ENCODE results near the gene PEPD.
A peak's percentile ranks its signal among the peaks of the same experiment; 100 is the strongest.

PEPD gene

DNA sequence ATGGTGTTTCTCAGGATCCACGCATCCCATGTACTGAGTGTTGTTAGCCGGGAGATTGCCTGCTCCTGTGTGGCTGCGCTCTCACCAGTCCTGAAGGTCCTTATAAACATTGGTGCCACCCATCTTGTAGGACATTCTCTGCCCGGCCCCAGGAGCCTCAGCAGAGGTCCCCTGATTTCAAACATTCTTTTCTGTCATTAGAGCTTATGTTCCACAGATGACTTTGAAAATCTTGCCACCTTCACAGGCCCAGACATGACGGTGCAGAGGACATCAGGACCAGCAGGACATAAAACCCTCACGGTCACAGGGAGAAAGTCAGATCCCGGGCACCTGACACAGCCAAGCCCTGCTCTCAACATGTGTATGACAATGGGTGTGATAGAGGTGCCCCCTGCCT lies 33.2 kb upstream of the PEPD start:
- TF ChIP-seq EZH2phosphoT487 (conservative IDR thresholded peaks at IDR 0.05; ENCODE audit: low read length), result no peak
- TF ChIP-seq, protein P1, sequence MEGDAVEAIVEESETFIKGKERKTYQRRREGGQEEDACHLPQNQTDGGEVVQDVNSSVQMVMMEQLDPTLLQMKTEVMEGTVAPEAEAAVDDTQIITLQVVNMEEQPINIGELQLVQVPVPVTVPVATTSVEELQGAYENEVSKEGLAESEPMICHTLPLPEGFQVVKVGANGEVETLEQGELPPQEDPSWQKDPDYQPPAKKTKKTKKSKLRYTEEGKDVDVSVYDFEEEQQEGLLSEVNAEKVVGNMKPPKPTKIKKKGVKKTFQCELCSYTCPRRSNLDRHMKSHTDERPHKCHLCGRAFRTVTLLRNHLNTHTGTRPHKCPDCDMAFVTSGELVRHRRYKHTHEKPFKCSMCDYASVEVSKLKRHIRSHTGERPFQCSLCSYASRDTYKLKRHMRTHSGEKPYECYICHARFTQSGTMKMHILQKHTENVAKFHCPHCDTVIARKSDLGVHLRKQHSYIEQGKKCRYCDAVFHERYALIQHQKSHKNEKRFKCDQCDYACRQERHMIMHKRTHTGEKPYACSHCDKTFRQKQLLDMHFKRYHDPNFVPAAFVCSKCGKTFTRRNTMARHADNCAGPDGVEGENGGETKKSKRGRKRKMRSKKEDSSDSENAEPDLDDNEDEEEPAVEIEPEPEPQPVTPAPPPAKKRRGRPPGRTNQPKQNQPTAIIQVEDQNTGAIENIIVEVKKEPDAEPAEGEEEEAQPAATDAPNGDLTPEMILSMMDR (IDR thresholded peaks at IDR 0.05; ENCODE audit: insufficient read depth, low read length, poor library complexity, severe bottlenecking), result no peak
- no peak overlapping the region for H3K4me3 ChIP-seq (ENCODE audit: insufficient read depth, low read length, poor library complexity, severe bottlenecking)
- no peaks in the 10 kb centered on the region for H3K36me3 ChIP-seq (ENCODE audit: low read length)
- H2AFZ ChIP-seq (ENCODE audit: low read depth, low read length, severe bottlenecking), result no peak overlapping the region
- no peaks in the 10 kb centered on the region for H3K27me3 ChIP-seq (ENCODE audit: low read length)
- peak overlapping the region; percentile 25 for H3K4me2 ChIP-seq (ENCODE audit: low read depth, low read length, poor library complexity, severe bottlenecking)
- no peak overlapping the region for H3K27ac ChIP-seq (ENCODE audit: low read depth, low read length)
- H3K9me3 ChIP-seq (ENCODE audit: insufficient read depth, low read length), result no peaks in the 10 kb centered on the region
- no peak overlapping the region for H3K9ac ChIP-seq (ENCODE audit: low read length)
- no peaks in the 10 kb centered on the region for H4K20me1 ChIP-seq (ENCODE audit: low read depth, low read length)
- H3F3A ChIP-seq (ENCODE audit: insufficient read depth), result no peaks in the 10 kb centered on the region
- no peaks in the 10 kb centered on the region for H3K79me2 ChIP-seq (ENCODE audit: insufficient read depth, low read length)
- no peaks in the 10 kb centered on the region for H3K9me2 ChIP-seq (replicated peaks; ENCODE audit: insufficient read depth, low read length)

DNA sequence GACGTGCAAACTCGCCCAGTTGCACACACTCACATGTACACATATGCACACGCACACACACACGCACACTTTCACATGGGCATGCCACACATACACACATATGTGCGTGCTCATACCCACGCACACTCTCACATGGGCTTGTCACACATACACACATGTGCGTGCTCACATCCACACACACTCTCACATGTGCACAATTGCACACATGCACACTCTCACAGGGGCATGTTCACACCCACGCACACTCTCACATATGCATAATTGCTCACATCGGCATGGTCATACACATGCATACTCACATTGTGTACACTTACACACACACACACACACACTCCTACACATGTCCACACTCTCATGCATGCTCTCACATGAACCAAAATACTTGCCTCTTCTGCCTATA lies 32.8 kb upstream of the PEPD start:
- H3K27me3 ChIP-seq (ENCODE audit: low read length), result no peaks in the 10 kb centered on the region
- no peaks in the 10 kb centered on the region for H3K9me3 ChIP-seq (ENCODE audit: insufficient read depth, low read length)
- no peaks in the 10 kb centered on the region for H3F3A ChIP-seq (ENCODE audit: insufficient read depth)
- H3K9me2 ChIP-seq (replicated peaks; ENCODE audit: insufficient read depth, low read length), result no peaks in the 10 kb centered on the region
- no peak overlapping the region for H3K4me2 ChIP-seq (ENCODE audit: low read depth, low read length, poor library complexity, severe bottlenecking)
- no peaks in the 10 kb centered on the region for H3K79me2 ChIP-seq (ENCODE audit: insufficient read depth, low read length)
- H3K36me3 ChIP-seq (ENCODE audit: low read length), result no peaks in the 10 kb centered on the region
- TF ChIP-seq, protein P1 (IDR thresholded peaks at IDR 0.05; ENCODE audit: insufficient read depth, low read length, poor library complexity, severe bottlenecking), result no peak
- TF ChIP-seq EZH2phosphoT487 (conservative IDR thresholded peaks at IDR 0.05; ENCODE audit: low read length), result no peak
- no peak overlapping the region for H3K27ac ChIP-seq (ENCODE audit: low read depth, low read length)
- no peak overlapping the region for H2AFZ ChIP-seq (ENCODE audit: low read depth, low read length, severe bottlenecking)
- H4K20me1 ChIP-seq (ENCODE audit: low read depth, low read length), result no peaks in the 10 kb centered on the region
- no peak overlapping the region for H3K4me3 ChIP-seq (ENCODE audit: insufficient read depth, low read length, poor library complexity, severe bottlenecking)
- H3K9ac ChIP-seq (ENCODE audit: low read length), result no peak overlapping the region

DNA sequence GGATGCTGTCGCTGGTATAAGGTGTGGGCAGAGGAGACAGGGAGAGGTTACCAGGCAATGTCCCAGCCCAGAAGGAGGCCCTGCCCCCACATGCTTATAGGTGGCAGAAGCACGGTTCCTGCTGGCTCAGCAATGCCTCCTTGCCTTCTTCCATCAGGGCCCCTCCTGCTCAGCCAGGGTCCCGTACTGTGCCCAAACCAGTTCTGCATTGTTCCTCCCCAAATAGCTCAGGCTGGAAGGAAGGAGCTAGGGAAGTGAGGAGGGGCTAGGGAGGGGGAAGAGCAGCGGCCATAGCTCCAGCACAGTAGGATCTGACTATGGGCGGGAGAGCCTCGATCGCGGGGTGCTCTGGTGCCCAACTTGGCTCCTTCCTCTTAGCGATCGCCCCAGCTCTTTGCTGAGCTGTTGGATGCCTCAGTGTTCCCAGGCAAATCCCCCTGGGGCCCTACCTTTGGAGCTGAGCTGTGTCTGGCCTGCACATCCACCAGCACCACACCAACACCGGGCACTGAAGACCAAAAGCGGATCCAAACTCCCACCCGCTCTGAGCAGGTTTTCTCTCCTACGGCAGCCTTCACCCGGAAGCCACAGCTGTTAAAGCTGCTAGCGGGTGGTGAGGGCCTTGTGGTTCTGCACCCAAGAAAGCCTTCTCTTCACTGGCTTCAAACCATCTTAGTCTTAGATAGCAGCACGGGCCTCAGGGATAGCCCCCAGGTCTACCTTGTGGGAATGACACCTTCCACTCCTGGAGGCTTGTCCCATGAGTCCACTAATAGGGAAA lies 32.1 kb upstream of the PEPD start:
- no peak overlapping the region for H3K27ac ChIP-seq (ENCODE audit: low read depth, low read length)
- H3K4me2 ChIP-seq (ENCODE audit: low read depth, low read length, poor library complexity, severe bottlenecking), result no peak overlapping the region
- H3K4me3 ChIP-seq (ENCODE audit: insufficient read depth, low read length, poor library complexity, severe bottlenecking), result no peak overlapping the region
- H3K9me2 ChIP-seq (replicated peaks; ENCODE audit: insufficient read depth, low read length), result no peaks in the 10 kb centered on the region
- TF ChIP-seq, protein P1 (IDR thresholded peaks at IDR 0.05; ENCODE audit: insufficient read depth, low read length, poor library complexity, severe bottlenecking), result no peak
- no peak for TF ChIP-seq EZH2phosphoT487 (conservative IDR thresholded peaks at IDR 0.05; ENCODE audit: low read length)
- no peaks in the 10 kb centered on the region for H3F3A ChIP-seq (ENCODE audit: insufficient read depth)
- H3K36me3 ChIP-seq (ENCODE audit: low read length), result no peaks in the 10 kb centered on the region
- H3K27me3 ChIP-seq (ENCODE audit: low read length), result no peaks in the 10 kb centered on the region
- no peaks in the 10 kb centered on the region for H3K9me3 ChIP-seq (ENCODE audit: insufficient read depth, low read length)
- H4K20me1 ChIP-seq (ENCODE audit: low read depth, low read length), result no peaks in the 10 kb centered on the region
- H3K9ac ChIP-seq (ENCODE audit: low read length), result no peak overlapping the region
- H3K79me2 ChIP-seq (ENCODE audit: insufficient read depth, low read length), result no peaks in the 10 kb centered on the region
- no peak overlapping the region for H2AFZ ChIP-seq (ENCODE audit: low read depth, low read length, severe bottlenecking)
